SU-DHL-6 (cell line): Measurements from ENCODE around the gene DOK6.

Source experiments
- H2AFZ ChIP-seq: fragments of 200-600 bp; sonication (generic); 2 replicates; pipeline ENCODE4 v1.6.1; 2014; ENCODE audit warnings: low read depth, mild to moderate bottlenecking, moderate library complexity, mixed read lengths, antibody characterized with exemption, low read length; ENCODE audit not compliant: severe bottlenecking
- H3F3A ChIP-seq: fragments of 200-600 bp; shearing (Covaris generic); 2 replicates; pipeline ENCODE4 v1.6.0; 2016; ENCODE audit warnings: antibody characterized with exemption, mild to moderate bottlenecking; ENCODE audit not compliant: insufficient read depth
- H3K27ac ChIP-seq: fragments of 200-600 bp; sonication (generic); 2 replicates; pipeline ENCODE4 v1.5.1; 2016; ENCODE audit warnings: low read depth, mild to moderate bottlenecking, low read length, moderate library complexity, mixed read lengths
- H3K27me3 ChIP-seq: fragments of 200-600 bp; sonication (generic), shearing (Covaris generic); 2 replicates; pipeline ENCODE4 v1.6.0; 2014; ENCODE audit warnings: mild to moderate bottlenecking, low read length
- H3K36me3 ChIP-seq: fragments of 200-600 bp; sonication (generic); 2 replicates; pipeline ENCODE4 v1.6.1; 2014; ENCODE audit warnings: mild to moderate bottlenecking, low read length, mixed read lengths
- H3K4me2 ChIP-seq: fragments of 300-600, 200-600 bp; shearing (Covaris generic), sonication (generic); 2 replicates; pipeline ENCODE4 v1.6.0; 2014; ENCODE audit warnings: low read length, low read depth, mild to moderate bottlenecking; ENCODE audit not compliant: poor library complexity, severe bottlenecking
- H3K4me3 ChIP-seq: fragments of 200-600 bp; sonication (generic); 2 replicates; pipeline ENCODE4 v1.5.1; 2014; ENCODE audit warnings: antibody characterized with exemption, low read length, mild to moderate bottlenecking, mixed read lengths; ENCODE audit not compliant: insufficient read depth, poor library complexity, severe bottlenecking
- H3K79me2 ChIP-seq: fragments of 200-600 bp; sonication (generic); 2 replicates; pipeline ENCODE4 v1.6.1; 2014; ENCODE audit warnings: mild to moderate bottlenecking, low read length, moderate library complexity; ENCODE audit not compliant: insufficient read depth
- H3K9ac ChIP-seq: fragments of 200-600 bp; sonication (generic); 2 replicates; pipeline ENCODE4 v1.7.0; 2014; ENCODE audit warnings: mild to moderate bottlenecking, low read length
- H3K9me2 ChIP-seq: fragments of 200-600 bp; sonication (generic); replicated peaks from 2 replicates; pipeline ENCODE4 v1.6.1; 2014; ENCODE audit warnings: low read length; ENCODE audit not compliant: insufficient read depth
- H3K9me3 ChIP-seq: fragments of 200-600 bp; sonication (generic); 2 replicates; pipeline ENCODE4 v1.6.1; 2014; ENCODE audit warnings: low read length, mixed read lengths; ENCODE audit not compliant: insufficient read depth
- H4K20me1 ChIP-seq: fragments of 200-600 bp; sonication (generic); 2 replicates; pipeline ENCODE4 v1.6.1; 2014; ENCODE audit warnings: low read depth, mild to moderate bottlenecking, antibody characterized with exemption, low read length, moderate library complexity, mixed read lengths
- EZH2phosphoT487 ChIP-seq: fragments of 200-600 bp; sonication (generic), shearing (Covaris generic); conservative IDR thresholded peaks from 2 replicates; pipeline ENCODE4 v1.6.1; 2018; ENCODE audit warnings: mild to moderate bottlenecking, antibody characterized with exemption, low read length, moderate library complexity, mixed read lengths
- TF ChIP-seq, protein P1 (sequence below): fragments of 200-600 bp; sonication (generic); IDR thresholded peaks from one replicate; pipeline ENCODE4 v1.5.1; 2017; ENCODE audit warnings: antibody characterized with exemption, mild to moderate bottlenecking, low read length, moderate library complexity; ENCODE audit not compliant: insufficient read depth, poor library complexity, severe bottlenecking

DOK6 gene

DNA sequence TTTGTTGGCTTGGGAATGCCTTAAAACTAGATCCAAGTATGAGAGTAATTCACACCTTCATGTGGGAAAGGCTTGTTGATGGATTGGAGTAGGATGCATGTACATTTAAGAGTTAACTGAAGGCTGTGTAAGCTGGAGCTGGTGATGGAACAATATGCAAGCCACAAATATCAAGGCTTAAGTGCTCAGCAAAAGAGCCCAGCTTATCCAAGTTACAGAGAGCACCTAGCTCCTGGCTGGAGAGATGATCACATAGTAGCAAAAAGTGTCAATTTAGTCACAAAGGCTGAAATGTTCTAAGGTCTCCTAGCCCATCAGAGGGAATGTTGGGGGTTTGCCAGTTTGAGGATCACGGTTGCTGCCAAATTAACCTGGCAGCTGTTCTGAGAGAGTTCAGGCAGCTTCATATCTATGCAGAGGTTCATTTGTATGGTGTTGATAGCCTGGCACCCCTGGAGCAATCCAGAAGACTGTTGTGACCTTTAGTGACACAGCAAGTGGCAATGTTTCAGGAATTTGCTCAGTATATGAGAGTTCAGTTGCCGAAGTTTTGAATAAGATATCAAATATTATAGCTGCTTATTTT, 228.2 kb downstream of the DOK6 start:
- Histone ChIP-seq H2AFZ (no peak overlapping the region), H3K27me3 (no peaks in the 10 kb centered on the region)

DNA sequence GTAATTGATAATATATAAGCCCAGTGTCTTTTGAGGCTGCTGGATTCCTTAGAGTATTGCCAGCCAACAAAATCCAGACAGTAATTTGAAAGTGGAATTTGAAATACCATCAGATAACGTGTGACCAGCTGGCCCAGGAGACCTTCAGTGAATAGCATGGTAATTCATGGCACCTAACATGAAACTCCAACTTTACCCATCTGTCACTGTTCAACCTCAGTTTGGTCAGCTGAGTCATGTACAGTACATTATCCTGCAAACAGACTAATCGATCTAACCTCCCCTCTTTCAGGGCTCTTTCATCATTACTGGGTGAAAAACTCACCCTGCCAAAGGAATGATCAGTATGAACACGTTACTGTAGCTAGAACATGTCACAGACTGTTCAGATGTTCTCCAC, 230.6 kb downstream of the DOK6 start:
- TF ChIP-seq, protein P1, sequence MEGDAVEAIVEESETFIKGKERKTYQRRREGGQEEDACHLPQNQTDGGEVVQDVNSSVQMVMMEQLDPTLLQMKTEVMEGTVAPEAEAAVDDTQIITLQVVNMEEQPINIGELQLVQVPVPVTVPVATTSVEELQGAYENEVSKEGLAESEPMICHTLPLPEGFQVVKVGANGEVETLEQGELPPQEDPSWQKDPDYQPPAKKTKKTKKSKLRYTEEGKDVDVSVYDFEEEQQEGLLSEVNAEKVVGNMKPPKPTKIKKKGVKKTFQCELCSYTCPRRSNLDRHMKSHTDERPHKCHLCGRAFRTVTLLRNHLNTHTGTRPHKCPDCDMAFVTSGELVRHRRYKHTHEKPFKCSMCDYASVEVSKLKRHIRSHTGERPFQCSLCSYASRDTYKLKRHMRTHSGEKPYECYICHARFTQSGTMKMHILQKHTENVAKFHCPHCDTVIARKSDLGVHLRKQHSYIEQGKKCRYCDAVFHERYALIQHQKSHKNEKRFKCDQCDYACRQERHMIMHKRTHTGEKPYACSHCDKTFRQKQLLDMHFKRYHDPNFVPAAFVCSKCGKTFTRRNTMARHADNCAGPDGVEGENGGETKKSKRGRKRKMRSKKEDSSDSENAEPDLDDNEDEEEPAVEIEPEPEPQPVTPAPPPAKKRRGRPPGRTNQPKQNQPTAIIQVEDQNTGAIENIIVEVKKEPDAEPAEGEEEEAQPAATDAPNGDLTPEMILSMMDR = no peak
- no peak for TF ChIP-seq EZH2phosphoT487
- Histone ChIP-seq H4K20me1 (no peaks in the 10 kb centered on the region), H3K27ac (no peak overlapping the region), H3K9ac (no peak overlapping the region), H3F3A (no peaks in the 10 kb centered on the region), H3K9me2 (no peaks in the 10 kb centered on the region; the same call in 1 of the 2 replicates), H3K4me3 (no peak overlapping the region), H3K27me3 (no peaks in the 10 kb centered on the region), H3K79me2 (no peaks in the 10 kb centered on the region), H3K4me2 (no peak overlapping the region), H2AFZ (no peak overlapping the region), H3K9me3 (no peaks in the 10 kb centered on the region), H3K36me3 (no peaks in the 10 kb centered on the region)

More for the DNA sequence above, 228.2 kb downstream of the DOK6 start:
- no peaks in the 10 kb centered on the region for H3K36me3 ChIP-seq
- no peaks in the 10 kb centered on the region; the same call in 1 of the 2 replicates for H3K9me2 ChIP-seq
- no peaks in the 10 kb centered on the region for H3K79me2 ChIP-seq
- H4K20me1 ChIP-seq = no peaks in the 10 kb centered on the region
- no peaks in the 10 kb centered on the region for H3K9me3 ChIP-seq
- H3F3A ChIP-seq = no peaks in the 10 kb centered on the region
- TF ChIP-seq EZH2phosphoT487 = no peak
- TF ChIP-seq, protein P1 = no peak
- no peak overlapping the region for H3K4me2 ChIP-seq
- no peak overlapping the region for H3K4me3 ChIP-seq
- no peak overlapping the region for H3K9ac ChIP-seq
- no peak overlapping the region for H3K27ac ChIP-seq

DNA sequence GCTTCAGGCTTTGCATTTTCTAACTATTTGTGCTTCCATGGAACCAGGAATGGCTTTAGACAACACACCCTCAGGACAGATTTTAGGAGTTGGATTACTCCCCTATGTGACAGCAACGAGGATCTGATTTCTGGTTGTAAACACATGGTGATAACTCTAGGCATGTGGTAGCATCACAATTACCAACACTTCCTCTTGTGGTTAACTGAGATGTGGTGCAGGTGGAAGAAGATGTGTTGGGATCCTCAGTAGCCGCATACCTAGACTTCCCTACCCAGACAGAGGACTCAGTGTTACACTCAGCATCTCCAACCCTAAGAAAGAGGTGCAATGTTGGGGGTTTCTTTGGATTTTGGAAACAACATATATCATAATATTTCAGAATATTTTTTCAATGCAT, 234.8 kb downstream of the DOK6 start:
- Histone ChIP-seq H4K20me1 (no peaks in the 10 kb centered on the region), H3F3A (no peaks in the 10 kb centered on the region), H3K9me3 (no peaks in the 10 kb centered on the region), H3K9me2 (no peaks in the 10 kb centered on the region; the same call in 1 of the 2 replicates), H3K36me3 (no peaks in the 10 kb centered on the region), H3K79me2 (no peaks in the 10 kb centered on the region), H3K9ac (no peak overlapping the region), H3K4me3 (no peak overlapping the region), H3K27ac (no peak overlapping the region), H3K4me2 (no peak overlapping the region), H3K27me3 (no peaks in the 10 kb centered on the region), H2AFZ (no peak overlapping the region)
- TF ChIP-seq EZH2phosphoT487 = no peak
- TF ChIP-seq, protein P1 = no peak
